Measurements from ENCODE around the gene ENTR1.

- TF ChIP-seq EZH2phosphoT487 (IDR thresholded peaks at IDR 0.05; ENCODE audit: borderline replicate concordance, low read length) (no peak), CTCF (IDR thresholded peaks at IDR 0.05; ENCODE audit: low read depth, low read length, poor library complexity, severe bottlenecking) (no peak)
Observed at GRCh38 chr9:136455043-136456002, 44.9 kb upstream of the ENTR1 start.

Data from DOHH2 (cell line).